Hematopoietic multipotent progenitor cell treated with erythropoietin and hydrocortisone succinate and interleukin-3 and kit ligand, for 15 days (in vitro differentiated cells): Measurements from ENCODE around the gene LCP2.

ENCODE experiments used
- DNase-seq: peaks from one replicate; pipeline ENCODE4 v3.0.0-alpha.2; 2015; ENCODE audit warnings: low spot score

The LCP2 gene

DNA sequence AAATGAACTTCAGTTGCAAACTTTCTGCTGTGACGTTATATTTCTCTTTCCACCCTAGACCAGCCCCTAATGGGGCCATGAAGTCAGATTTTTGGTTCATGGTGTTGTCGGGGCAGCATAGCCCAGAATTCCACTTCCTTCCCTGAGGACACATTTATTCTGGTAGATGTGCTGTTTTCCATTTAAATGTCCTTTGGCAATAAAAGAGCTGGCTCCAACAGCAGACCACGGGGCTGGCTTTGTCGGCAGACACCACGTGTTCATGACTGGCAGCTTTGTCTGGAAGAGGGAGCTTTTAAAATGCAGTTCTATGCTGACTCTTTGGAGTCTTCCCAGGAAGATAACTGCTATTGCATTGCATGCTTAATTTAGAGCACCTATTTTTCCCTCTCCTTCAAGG is 17.6 kb upstream of the LCP2 start:
- DNase-seq: no peak

DNA sequence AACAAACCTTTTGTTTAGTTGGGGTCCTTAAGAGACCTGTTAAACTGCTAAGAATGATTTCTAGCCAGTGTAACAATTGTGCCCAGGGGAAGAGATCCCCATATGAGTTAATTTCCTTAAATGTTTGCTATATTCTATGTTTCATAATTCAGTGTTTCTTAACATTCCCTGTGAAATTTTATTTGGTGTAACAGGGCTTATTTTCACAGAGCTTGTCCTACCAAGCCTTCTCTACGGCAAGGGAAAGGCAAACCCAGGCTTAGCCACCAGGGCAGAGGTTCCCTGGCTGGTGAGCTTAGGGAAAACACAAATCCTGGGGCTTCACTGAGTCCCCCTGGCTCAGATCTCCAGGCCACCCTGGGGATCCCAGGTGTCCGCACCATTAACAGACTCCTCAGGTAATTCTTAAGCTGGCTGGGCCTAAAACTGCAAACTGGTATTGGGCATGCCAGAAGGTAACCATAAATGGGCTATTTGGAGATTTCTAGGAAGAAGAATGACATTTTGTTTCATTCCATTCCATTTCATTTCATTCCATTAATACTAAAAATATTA is 17.0 kb upstream of the LCP2 start:
- DNase-seq: no peak

GRCh38 chr5:170313816-170314215 is 16.2 kb upstream of the LCP2 start:
- no peak for DNase-seq

DNA sequence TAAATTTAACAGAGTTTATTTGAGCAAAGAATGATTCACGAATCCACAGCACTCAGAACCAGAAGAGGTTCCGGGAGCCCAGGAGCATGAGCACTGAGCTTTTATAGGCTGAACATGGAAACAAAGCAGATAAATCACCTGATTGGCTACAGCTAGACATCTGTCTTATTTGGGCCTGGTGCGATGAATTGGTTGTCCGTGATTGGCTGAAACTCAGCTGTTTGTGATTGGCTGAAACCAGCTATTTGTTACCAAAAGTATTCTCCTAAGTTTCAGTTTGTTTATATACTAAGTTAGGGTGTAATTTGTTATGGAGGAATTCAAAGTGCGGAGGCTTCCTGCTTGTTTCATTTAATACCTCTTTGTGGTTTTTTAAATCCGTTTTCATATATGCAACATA is 15.8 kb upstream of the LCP2 start:
- DNase-seq: no peak

DNA sequence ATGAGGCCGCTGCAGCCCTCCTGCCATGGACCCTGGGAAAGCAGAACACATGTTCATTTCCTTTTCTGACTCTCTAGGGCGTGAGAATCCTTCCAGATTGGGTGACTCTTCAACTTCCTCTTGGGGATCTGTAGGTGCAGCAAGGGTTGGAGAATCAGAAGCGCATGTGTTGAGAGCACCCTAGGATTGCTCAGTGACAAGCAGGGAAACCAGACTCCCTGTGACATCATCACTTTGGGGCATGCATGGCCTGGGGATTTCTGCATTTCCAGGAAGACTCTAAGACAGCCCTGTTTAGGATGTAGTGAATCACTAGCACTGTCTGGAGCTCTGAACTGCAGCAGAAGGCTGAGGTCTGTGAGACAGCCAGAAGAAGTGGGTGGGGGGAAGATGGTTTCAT is 15.1 kb upstream of the LCP2 start:
- no peak for DNase-seq

- DNase-seq: no peak
Measured at GRCh38 chr5:170312301-170312595, 14.7 kb upstream of the LCP2 start.

DNA sequence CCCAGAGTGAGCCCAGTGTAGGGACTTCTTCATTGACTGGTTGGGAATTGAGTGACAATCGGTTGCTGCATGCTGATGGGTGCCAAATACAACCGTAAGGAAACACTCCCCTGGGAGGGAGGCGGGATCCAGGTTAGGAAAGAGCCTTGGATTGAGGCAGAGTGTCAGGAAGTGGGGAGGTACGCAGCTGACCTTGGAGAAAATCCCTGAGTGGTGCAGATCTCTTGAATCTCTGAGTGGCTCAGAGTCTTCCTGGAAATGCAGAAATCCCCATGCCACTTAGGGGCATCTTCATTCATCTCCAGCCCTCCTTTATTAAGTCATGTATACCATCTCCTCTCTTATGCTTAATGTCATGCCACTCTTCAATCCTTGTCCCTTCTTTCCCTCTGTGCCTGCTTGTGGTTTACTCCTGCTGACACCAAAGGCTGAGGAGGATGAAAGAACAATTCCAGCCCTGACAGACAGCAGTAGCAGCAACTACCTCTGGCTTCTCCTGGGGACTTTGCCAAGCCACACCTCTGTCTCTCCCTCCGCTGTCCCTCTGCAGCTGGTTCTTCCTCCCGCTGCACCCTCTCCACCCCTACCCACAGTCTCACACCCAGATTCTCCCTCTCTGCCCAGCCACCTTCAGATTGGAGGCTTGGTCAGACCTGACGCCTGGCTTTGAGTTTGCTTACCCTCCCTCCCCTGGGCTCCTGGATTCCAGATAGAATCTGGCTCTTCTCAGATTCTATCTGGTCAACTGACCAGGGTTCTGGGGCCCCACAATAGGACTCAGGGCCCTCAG is 14.1 kb upstream of the LCP2 start:
- DNase-seq: no peak

- no peak for DNase-seq
Measured at GRCh38 chr5:170310256-170310926, 12.8 kb upstream of the LCP2 start.

- no peak for DNase-seq
Measured at GRCh38 chr5:170308686-170309085, 11.1 kb upstream of the LCP2 start.

- DNase-seq: no peak
Measured at GRCh38 chr5:170307575-170308465, 10.2 kb upstream of the LCP2 start.

GRCh38 chr5:170306381-170306831 is 8.8 kb upstream of the LCP2 start:
- DNase-seq: peak; percentile 74

DNA sequence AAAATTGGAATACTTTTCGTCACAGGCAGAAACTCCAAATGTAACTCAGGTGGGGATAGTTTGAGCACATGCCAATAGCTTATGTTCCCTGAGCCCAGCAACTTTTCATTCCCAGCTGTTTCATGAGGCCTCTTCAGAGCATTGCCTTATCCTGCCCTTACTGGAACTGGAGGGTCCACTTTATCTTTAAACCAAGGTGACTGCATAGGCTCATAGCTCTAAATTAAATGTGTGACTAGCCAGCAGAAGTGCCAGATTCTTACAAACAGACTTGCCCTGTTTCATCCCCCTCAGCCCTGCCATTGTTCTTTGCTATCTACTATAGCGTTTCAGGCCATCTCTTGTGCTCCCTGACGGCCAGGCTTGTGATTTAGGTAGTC is 8.1 kb upstream of the LCP2 start:
- no peak for DNase-seq

DNA sequence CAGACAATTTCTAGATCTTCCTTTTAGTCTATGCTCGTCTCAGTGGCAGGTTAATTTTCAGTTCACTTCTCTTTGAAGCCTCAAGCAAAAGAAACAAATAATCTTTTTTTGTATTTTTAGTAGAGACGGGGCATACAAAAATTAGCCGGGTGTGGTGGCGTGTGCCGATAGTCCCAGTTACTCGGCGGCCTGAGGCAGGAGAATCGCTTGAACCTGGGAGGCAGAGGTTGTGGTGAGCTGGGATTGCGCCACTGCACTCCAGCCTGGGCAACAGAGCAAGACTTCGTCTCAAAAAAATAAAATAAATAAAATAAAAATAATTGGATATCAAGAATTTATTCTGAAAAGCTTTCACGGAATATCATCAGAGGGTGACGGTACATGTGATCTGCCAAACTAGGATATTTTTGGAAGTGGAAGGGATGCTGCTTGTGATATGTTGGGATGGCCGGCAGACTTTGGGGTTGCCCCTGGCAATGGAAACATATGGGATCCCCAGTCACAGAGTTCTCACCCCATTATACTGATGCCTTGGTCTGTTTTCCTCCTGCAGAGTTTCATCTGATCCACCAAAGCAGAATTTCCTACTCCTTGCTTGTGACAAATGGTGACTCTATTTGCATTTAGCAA is 7.6 kb upstream of the LCP2 start:
- no peak for DNase-seq

DNA sequence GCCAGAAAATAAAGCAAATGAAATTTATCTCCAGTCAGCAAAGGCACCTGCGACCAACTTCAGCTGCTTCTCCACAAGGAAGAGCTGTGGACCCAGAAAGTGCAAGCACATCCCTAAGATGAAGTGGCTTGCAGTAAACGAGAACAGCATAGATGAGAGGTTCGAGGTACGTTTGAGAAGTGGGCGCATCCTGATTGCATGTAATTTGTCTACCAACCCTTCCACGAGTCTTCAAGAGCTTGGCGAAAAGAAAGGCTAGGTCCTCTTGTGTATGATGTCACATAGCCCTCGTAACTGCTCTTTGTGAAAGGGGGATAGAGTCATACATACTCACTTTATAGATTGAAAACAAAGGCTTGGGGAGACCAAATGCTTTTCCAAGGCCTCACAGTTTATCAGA is 6.0 kb upstream of the LCP2 start:
- no peak for DNase-seq

- DNase-seq: peak; percentile 49
Measured at GRCh38 chr5:170302653-170303501, 5.3 kb upstream of the LCP2 start.

DNA sequence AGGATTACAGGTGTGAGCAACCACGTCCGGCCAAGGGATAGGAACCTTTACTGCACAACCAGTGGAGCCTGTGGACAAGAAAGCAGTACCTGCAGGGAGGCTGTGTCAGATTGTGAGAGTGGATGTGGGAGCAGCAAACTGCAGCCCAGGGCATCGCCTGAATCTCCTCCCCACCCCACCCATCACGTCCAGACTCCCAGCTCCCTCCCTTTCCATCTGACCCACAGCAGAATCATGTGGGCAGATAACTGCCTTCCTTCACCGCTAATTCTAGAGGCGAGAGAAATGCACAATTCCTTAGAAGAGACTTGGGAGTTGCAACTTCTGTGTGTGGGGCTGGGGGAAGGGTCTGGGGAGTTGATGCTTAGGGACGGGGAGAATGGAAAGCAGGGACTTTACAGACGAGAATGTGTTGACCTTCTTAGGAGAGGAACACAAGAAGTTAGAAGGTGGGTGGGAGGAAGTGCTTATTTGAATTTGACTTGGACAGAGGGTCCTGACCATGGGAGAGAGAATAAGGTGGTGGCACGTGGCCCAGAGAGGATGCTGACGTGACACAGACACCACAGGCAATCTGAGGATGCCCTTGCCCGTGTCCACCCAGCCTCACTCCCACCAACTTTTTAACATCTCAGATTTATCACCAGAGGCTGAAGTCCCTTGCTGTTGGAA is 4.5 kb upstream of the LCP2 start:
- no peak for DNase-seq

- DNase-seq: no peak
Measured at GRCh38 chr5:170301149-170301548, 3.6 kb upstream of the LCP2 start.

DNA sequence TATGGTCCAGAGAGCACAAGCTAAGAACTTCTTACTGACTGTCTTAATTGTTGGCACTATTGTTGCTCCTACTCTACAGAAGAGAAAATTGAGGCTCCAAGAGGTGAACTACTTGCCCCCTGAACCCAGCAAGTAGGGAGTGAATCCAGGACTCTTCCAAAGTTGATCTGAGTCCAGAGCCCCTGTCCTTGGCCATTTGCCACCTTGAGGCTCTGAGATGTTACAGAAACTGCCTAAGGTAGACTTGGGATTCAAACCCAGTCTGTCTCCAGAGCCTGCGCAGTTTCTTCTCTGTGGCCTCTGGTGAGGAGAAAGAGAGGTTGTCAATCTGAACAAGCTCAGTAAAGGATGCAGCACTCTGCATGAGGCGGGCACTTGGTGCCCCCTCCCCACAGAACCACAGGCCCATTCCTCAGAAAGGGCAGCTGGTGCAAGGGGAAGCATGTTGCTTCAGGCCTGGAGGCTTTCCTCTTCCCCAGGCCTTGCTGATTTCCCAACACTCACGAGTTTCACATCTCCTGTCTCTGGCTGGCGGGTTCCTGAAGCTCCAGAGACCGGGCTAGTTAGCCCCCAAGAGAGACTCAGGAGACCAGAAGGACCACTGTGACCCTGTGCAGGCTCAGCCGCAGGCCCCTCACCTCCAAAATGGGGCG is 2.9 kb upstream of the LCP2 start:
- no peak for DNase-seq

GRCh38 chr5:170296935-170297588 is 515 bp downstream of the LCP2 start:
- no peak for DNase-seq
